ENCODE measurements around the gene FYTTD1. TPM values are rescaled to one million over a fixed set of nuclear protein-coding genes. Genes with fewer than 3 reads are reported as not detected.
A peak's percentile ranks its signal among the peaks of the same experiment; 100 is the strongest.

Gene FYTTD1
- total RNA-seq (10 to 100 TPM; 75.8 to 78.2 TPM), total RNA-seq (56.2 to 258 (median 124) reads per million in 172 experiments)
- 45.5 TPM for polyA plus RNA-seq (2013, experiment 1 of 2)
- polyA plus RNA-seq (2013, experiment 2 of 2), result 47.7 TPM

- peak within 1 kb of the TSS; percentile 85 for H3K4me3 ChIP-seq (ENCODE audit: low read length)
- no peaks in the 10 kb centered on the region for H3K9me3 Mint-ChIP-seq
- H3K27ac Mint-ChIP-seq, result peak within 1 kb of the TSS; percentile 96
- peaks cover 20% of the 10 kb centered on the region for H3K4me1 ChIP-seq (ENCODE audit: insufficient read depth, low read length)
- CTCF ChIA-PET, result interaction anchor here (0.7 to 1.6 kb wide), 8 partner anchors 14 to 156 kb away, joined by 3 to 9 read pairs (median 3); no protein-coding TSS in a partner anchor
- peaks cover 15% of the 10 kb centered on the region for H3K36me3 Mint-ChIP-seq (ENCODE audit: low read depth)
- H3K27ac ChIP-seq (ENCODE audit: low read depth in 1 of 2, low read length in 2 of 2), result peak within 1 kb of the TSS; percentile 82
- no peaks in the 10 kb centered on the region for H3K36me3 ChIP-seq (ENCODE audit: insufficient read depth, low read length)
- ATAC-seq (ENCODE audit: poor library complexity) (peak; percentile 70), DNase-seq (peak; percentile 74 to 96 (median 88))
- intact Hi-C loops (cut with DNase I, micrococcal nuclease), result loop anchor here (1.0 to 5.0 kb wide), 7 partner anchors 12 to 192 kb away; partner anchors contain the start of genes BDH1 (in 1 of the 2), LRCH3 (in 1 of the 2) and RUBCN (in 1 of the 2)
- POLR2A ChIA-PET, result interaction anchor here (0.6 to 2.4 kb wide), 12 partner anchors 12 to 194 kb away, joined by 3 to 36 read pairs (median 4); partner anchors contain the start of genes BDH1, LRCH3 and RUBCN
- TF ChIP-seq, protein P1, sequence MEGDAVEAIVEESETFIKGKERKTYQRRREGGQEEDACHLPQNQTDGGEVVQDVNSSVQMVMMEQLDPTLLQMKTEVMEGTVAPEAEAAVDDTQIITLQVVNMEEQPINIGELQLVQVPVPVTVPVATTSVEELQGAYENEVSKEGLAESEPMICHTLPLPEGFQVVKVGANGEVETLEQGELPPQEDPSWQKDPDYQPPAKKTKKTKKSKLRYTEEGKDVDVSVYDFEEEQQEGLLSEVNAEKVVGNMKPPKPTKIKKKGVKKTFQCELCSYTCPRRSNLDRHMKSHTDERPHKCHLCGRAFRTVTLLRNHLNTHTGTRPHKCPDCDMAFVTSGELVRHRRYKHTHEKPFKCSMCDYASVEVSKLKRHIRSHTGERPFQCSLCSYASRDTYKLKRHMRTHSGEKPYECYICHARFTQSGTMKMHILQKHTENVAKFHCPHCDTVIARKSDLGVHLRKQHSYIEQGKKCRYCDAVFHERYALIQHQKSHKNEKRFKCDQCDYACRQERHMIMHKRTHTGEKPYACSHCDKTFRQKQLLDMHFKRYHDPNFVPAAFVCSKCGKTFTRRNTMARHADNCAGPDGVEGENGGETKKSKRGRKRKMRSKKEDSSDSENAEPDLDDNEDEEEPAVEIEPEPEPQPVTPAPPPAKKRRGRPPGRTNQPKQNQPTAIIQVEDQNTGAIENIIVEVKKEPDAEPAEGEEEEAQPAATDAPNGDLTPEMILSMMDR (IDR thresholded peaks at IDR 0.05), result peak; percentile 30
- peak within 1 kb of the TSS; percentile 97 for H3K4me3 Mint-ChIP-seq
- peaks cover 51% of the 10 kb centered on the region for H3K4me1 Mint-ChIP-seq (ENCODE audit: low read depth)
- H3K27me3 Mint-ChIP-seq, result no peaks in the 10 kb centered on the region
- no peaks in the 10 kb centered on the region for H3K27me3 ChIP-seq (ENCODE audit: control insufficient read depth in 1 of 2, insufficient read depth in 2 of 2, low read length in 2 of 2)
- H3K9me3 ChIP-seq (ENCODE audit: control insufficient read depth in 1 of 2, insufficient read depth in 1 of 2, low read length in 2 of 2), result no peaks in the 10 kb centered on the region
Measured at GRCh38 chr3:197749601-197750395, at the start of gene FYTTD1. Gene FYTTD1, plus strand, starts transcription at chr3:197749883. Its CDS starts 89 bp downstream, at chr3:197749972.

DNA sequence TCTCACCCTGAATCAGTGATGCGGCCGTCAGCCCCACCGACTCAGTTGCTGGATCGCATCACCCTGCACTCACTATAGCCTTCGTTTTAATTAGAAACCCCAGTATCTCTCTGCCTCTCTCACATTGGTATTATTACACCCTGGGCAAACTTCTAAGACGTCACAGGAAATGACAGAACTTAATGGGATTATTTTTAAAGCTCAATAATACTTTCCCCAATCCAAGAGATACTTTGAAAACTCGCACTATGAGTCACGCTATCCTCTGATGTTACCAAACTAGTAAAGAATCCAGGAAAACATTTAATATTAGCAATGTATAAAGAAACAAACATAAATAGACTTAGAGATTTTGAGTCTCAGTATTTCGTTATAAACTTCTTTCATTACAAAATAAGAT, 49.6 kb upstream of the FYTTD1 start:
- ChIA-PET CTCF (no interaction called here), POLR2A (interaction anchor here (1.6 kb wide), 1 partner anchor 12 kb away, joined by 7 read pairs; no protein-coding TSS in a partner anchor)
- Histone ChIP-seq H3K9me3 (ENCODE audit: control insufficient read depth in 1 of 2, insufficient read depth in 1 of 2, low read length in 2 of 2) (no peaks in the 10 kb centered on the region), H3K4me3 (ENCODE audit: low read length) (no peak overlapping the region), H3K36me3 (ENCODE audit: insufficient read depth, low read length) (peaks cover 85% of the 10 kb centered on the region), H3K27me3 (ENCODE audit: control insufficient read depth in 1 of 2, insufficient read depth in 2 of 2, low read length in 2 of 2) (no peaks in the 10 kb centered on the region), H3K4me1 (ENCODE audit: insufficient read depth, low read length) (no peaks in the 10 kb centered on the region), H3K27ac (ENCODE audit: low read depth in 1 of 2, low read length in 2 of 2) (no peak overlapping the region)
- Mint-ChIP-seq H3K27me3 (no peaks in the 10 kb centered on the region), H3K36me3 (ENCODE audit: low read depth) (peaks cover 87% of the 10 kb centered on the region), H3K4me1 (ENCODE audit: low read depth) (no peaks in the 10 kb centered on the region), H3K9me3 (no peaks in the 10 kb centered on the region), H3K27ac (no peak overlapping the region), H3K4me3 (no peak overlapping the region)
- ATAC-seq (ENCODE audit: poor library complexity) (no peak), DNase-seq (no peak)
- TF ChIP-seq, protein P1 (IDR thresholded peaks at IDR 0.05), result no peak
- intact Hi-C loops (cut with DNase I, micrococcal nuclease), result loop anchor here in 1 of 2 experiments (5.0 kb wide), 1 partner anchor 52 kb away; no protein-coding TSS in a partner anchor

DNA sequence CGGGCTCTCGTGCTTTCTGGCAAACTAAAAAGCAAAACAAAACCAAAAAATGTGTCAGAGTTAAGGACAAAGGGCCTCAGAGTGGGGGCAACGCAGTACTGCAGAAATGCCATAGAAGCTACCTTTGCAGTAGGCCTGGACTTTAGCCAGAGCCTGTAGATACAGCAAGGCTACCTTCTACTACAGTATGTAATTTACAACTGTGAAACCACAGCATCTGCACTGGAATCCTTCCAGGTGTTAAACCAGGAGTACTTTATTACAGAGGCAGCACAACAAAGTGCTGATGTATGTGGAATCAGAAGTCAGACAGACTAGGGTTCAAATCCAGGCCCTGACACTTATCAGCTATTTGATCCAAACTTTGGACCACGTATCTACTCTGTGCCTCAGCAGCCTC, 47.8 kb upstream of the FYTTD1 start:
- peaks cover 81% of the 10 kb centered on the region for H3K36me3 Mint-ChIP-seq (ENCODE audit: low read depth)

More for the DNA sequence above, 47.8 kb upstream of the FYTTD1 start:
- no peak overlapping the region for H3K27ac Mint-ChIP-seq
- Histone ChIP-seq H3K27ac (ENCODE audit: low read depth in 1 of 2, low read length in 2 of 2) (no peak overlapping the region), H3K36me3 (ENCODE audit: insufficient read depth, low read length) (peaks cover 71% of the 10 kb centered on the region), H3K4me3 (ENCODE audit: low read length) (no peak overlapping the region), H3K9me3 (ENCODE audit: control insufficient read depth in 1 of 2, insufficient read depth in 1 of 2, low read length in 2 of 2) (no peaks in the 10 kb centered on the region), H3K27me3 (ENCODE audit: control insufficient read depth in 1 of 2, insufficient read depth in 2 of 2, low read length in 2 of 2) (no peaks in the 10 kb centered on the region), H3K4me1 (ENCODE audit: insufficient read depth, low read length) (no peaks in the 10 kb centered on the region)
- ChIA-PET POLR2A (interaction anchor here (3.0 kb wide), 1 partner anchor 11 kb away, joined by 27 read pairs; no protein-coding TSS in a partner anchor), CTCF (interaction anchor here (1.5 kb wide), 1 partner anchor 11 kb away, joined by 4 read pairs; no protein-coding TSS in a partner anchor)
- no peaks in the 10 kb centered on the region for H3K27me3 Mint-ChIP-seq
- TF ChIP-seq, protein P1 (IDR thresholded peaks at IDR 0.05), result no peak
- no peaks in the 10 kb centered on the region for H3K9me3 Mint-ChIP-seq
- no peak for DNase-seq
- ATAC-seq (ENCODE audit: poor library complexity), result no peak
- no peaks in the 10 kb centered on the region for H3K4me1 Mint-ChIP-seq (ENCODE audit: low read depth)
- intact Hi-C loops (cut with DNase I, micrococcal nuclease), result loop anchor here in 1 of 2 experiments (5.0 kb wide), 1 partner anchor 50 kb away; no protein-coding TSS in a partner anchor
- H3K4me3 Mint-ChIP-seq, result no peak overlapping the region

Data from CD4-positive, alpha-beta T cell (primary cell).